Trophoblast cell (in vitro differentiated cells and primary cell): ENCODE data around the gene OR5P2.
"Not testable (repeated sequence)": the region's sequence is repeated elsewhere in the genome, so short reads cannot be mapped to it uniquely, and the experiment has no call there.

Experiments used
- DNase-seq, 2 donors: peaks; one replicate each; pipeline ENCODE4 v3.0.0-alpha.2; 2016
- H2AFZ ChIP-seq: 2 replicates; pipeline ENCODE4 v1.6.1; 2013; ENCODE audit warnings: low read length, moderate library complexity, mild to moderate bottlenecking; ENCODE audit not compliant: insufficient read depth, poor library complexity
- H2AK5ac ChIP-seq: 2 replicates; pipeline ENCODE4 v1.6.1; 2013; ENCODE audit warnings: mild to moderate bottlenecking, low read length
- H2BK120ac ChIP-seq: 2 replicates; pipeline ENCODE4 v1.6.1; 2013; ENCODE audit warnings: low read length, mild to moderate bottlenecking, moderate library complexity; ENCODE audit not compliant: insufficient read depth, poor library complexity
- H2BK12ac ChIP-seq: 2 replicates; pipeline ENCODE4 v1.6.1; 2013; ENCODE audit warnings: mild to moderate bottlenecking, low read length, moderate library complexity
- H2BK5ac ChIP-seq: 2 replicates; pipeline ENCODE4 v1.6.1; 2013; ENCODE audit warnings: low read length, low read depth, moderate library complexity, mild to moderate bottlenecking; ENCODE audit not compliant: poor library complexity
- H3K14ac ChIP-seq: 2 replicates; pipeline ENCODE4 v1.6.1; 2013; ENCODE audit warnings: mild to moderate bottlenecking, low read length
- H3K18ac ChIP-seq: 2 replicates; pipeline ENCODE4 v1.6.1; 2013; ENCODE audit warnings: mild to moderate bottlenecking, low read length
- H3K23ac ChIP-seq: 2 replicates; pipeline ENCODE4 v1.6.1; 2013; ENCODE audit warnings: low read length
- H3K27ac ChIP-seq: 2 replicates; pipeline ENCODE4 v1.5.1; 2013; ENCODE audit warnings: low read depth, mild to moderate bottlenecking, inconsistent platforms, low read length, moderate library complexity
- H3K27me3 ChIP-seq: 2 replicates; pipeline ENCODE4 v1.6.1; 2013; ENCODE audit warnings: inconsistent platforms, mild to moderate bottlenecking, low read length, moderate library complexity; ENCODE audit not compliant: insufficient read depth
- H3K36me3 ChIP-seq, 2 experiments: 1 replicate in 1 of 2; 2 replicates in 1 of 2; pipeline ENCODE4 v1.6.1; 2013; ENCODE audit warnings: low read length in 2 of 2, mild to moderate bottlenecking in 2 of 2, moderate library complexity in 1 of 2; ENCODE audit not compliant: insufficient read depth in 2 of 2, control insufficient read depth in 1 of 2
- H3K4ac ChIP-seq: 2 replicates; pipeline ENCODE4 v1.6.1; 2013; ENCODE audit warnings: low read depth, mild to moderate bottlenecking, low read length, moderate library complexity
- H3K4me1 ChIP-seq, 2 experiments: 1 replicate in 1 of 2; 2 replicates in 1 of 2; pipeline ENCODE4 v1.6.1; 2013; ENCODE audit warnings: low read length in 2 of 2, mild to moderate bottlenecking in 2 of 2, moderate library complexity in 1 of 2; ENCODE audit not compliant: insufficient read depth in 2 of 2, control insufficient read depth in 1 of 2
- H3K4me2 ChIP-seq: 2 replicates; pipeline ENCODE4 v1.6.1; 2013; ENCODE audit warnings: inconsistent platforms, mild to moderate bottlenecking, low read length, moderate library complexity
- H3K4me3 ChIP-seq: 2 replicates; pipeline ENCODE4 v1.5.1; 2013; ENCODE audit warnings: mild to moderate bottlenecking, low read depth, low read length, inconsistent platforms
- H3K79me1 ChIP-seq: one replicate; pipeline ENCODE4 v1.6.1; 2013; ENCODE audit warnings: low read length
- H3K79me2 ChIP-seq: 2 replicates; pipeline ENCODE4 v1.6.1; 2013; ENCODE audit warnings: low read length, mild to moderate bottlenecking; ENCODE audit not compliant: control insufficient read depth, insufficient read depth, poor library complexity
- H3K9ac ChIP-seq: 2 replicates; pipeline ENCODE4 v1.6.1; 2013; ENCODE audit warnings: mild to moderate bottlenecking, low read length
- H3K9me3 ChIP-seq: 2 replicates; pipeline ENCODE4 v1.6.1; 2013; ENCODE audit warnings: low read depth, mild to moderate bottlenecking, control low read depth, inconsistent platforms, low read length; ENCODE audit not compliant: insufficient read depth
- H4K12ac ChIP-seq: 2 replicates; pipeline ENCODE4 v1.6.1; 2013; ENCODE audit warnings: low read depth, mild to moderate bottlenecking, low read length, moderate library complexity
- H4K8ac ChIP-seq: 2 replicates; pipeline ENCODE4 v1.6.1; 2013; ENCODE audit warnings: low read depth, mild to moderate bottlenecking, low read length, moderate library complexity
- H4K91ac ChIP-seq: one replicate; pipeline ENCODE4 v1.6.1; 2013; ENCODE audit warnings: low read depth, mild to moderate bottlenecking, low read length, moderate library complexity
- WGBS: extraction: QIAGEN DNeasy Blood & Tissue Kit; methylation state at CpG from one replicate; pipeline ENCODE4 v1.1.7; 2013; ENCODE audit warnings: missing lambda C conversion rate; ENCODE audit not compliant: insufficient read length, insufficient coverage; ENCODE audit errors: extremely low coverage; 5-methylcytosine and 5-hydroxymethylcytosine counted together

The OR5P2 gene

DNA sequence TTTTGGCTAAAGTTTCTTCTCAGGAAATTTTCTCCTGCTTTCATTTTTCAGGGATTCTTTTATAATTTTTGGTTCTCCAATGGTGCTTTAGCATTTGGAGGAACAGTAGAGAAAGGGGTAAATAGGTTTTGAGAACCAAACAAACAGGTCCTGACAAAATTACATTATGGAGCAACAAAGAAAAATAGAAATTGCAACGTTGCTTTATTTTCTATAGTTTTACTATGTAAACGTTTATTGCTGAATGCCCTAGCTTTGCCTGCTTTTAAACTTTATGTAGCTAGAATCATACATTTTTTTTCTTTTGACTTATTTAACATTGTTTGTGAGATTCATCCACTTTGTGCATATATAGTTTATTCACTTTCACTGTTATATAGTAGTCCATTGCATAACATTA, 43.8 kb upstream of the OR5P2 start:
- Histone ChIP-seq H3K4me3 (no peak overlapping the region), H2BK120ac (no peak overlapping the region), H2BK5ac (no peak overlapping the region), H3K27me3 (no peaks in the 10 kb centered on the region), H2BK12ac (no peak overlapping the region), H3K9me3 (no peaks in the 10 kb centered on the region), H3K4me2 (no peak overlapping the region), H2AFZ (no peak overlapping the region), H3K9ac (no peak overlapping the region), H3K18ac (no peak overlapping the region), H4K91ac (no peak overlapping the region), H4K8ac (no peak overlapping the region), H4K12ac (no peak overlapping the region), H3K79me2 (no peaks in the 10 kb centered on the region), H3K14ac (no peak overlapping the region), H3K27ac (no peak overlapping the region), H2AK5ac (no peak overlapping the region), H3K4ac (no peak overlapping the region), H3K79me1 (no peaks in the 10 kb centered on the region), H3K4me1 (peaks cover 0 to 3% of the 10 kb centered on the region in 2 experiments), H3K23ac (no peak overlapping the region), H3K36me3 (no peaks in the 10 kb centered on the region)
- WGBS, result no CpG with 5 or more reads among the region's 2 CpGs
- no peak for DNase-seq

DNA sequence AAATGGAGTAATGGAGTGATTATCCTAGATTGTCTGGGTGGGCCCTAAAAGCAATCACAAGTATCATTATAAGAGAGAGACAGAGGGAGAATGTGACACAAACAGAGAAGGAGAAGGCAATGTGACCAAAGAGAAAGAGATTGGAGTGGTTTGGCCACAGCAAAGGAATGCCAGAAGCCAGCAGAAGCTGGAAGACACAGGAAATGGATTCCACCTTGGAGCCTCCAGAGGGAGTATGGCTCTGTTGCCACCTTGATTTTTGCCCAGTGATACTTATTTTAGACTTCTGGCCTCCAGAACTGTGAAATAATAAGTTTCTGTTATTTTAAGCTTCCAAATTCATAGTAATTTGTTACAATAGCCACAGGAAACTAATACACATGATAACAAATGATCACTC, 36.8 kb upstream of the OR5P2 start:
- H3K9ac ChIP-seq, result no peak overlapping the region
- no peak overlapping the region for H3K4me2 ChIP-seq
- no peak overlapping the region for H3K4ac ChIP-seq
- no peak overlapping the region for H2AFZ ChIP-seq
- DNase-seq, result no peak
- no peak overlapping the region for H2BK12ac ChIP-seq
- H3K79me1 ChIP-seq, result no peaks in the 10 kb centered on the region
- no peak overlapping the region for H2BK120ac ChIP-seq
- H4K8ac ChIP-seq, result no peak overlapping the region
- H3K79me2 ChIP-seq, result no peaks in the 10 kb centered on the region
- no peak overlapping the region for H2BK5ac ChIP-seq
- no peaks in the 10 kb centered on the region for H3K4me1 ChIP-seq
- no peak overlapping the region for H3K18ac ChIP-seq
- no peak overlapping the region for H2AK5ac ChIP-seq
- no peak overlapping the region for H3K14ac ChIP-seq
- no peak overlapping the region for H3K23ac ChIP-seq
- no peaks in the 10 kb centered on the region for H3K9me3 ChIP-seq
- no peaks in the 10 kb centered on the region for H3K27me3 ChIP-seq
- H4K12ac ChIP-seq, result no peak overlapping the region
- H3K27ac ChIP-seq, result no peak overlapping the region
- no peak overlapping the region for H3K4me3 ChIP-seq
- no peak overlapping the region for H4K91ac ChIP-seq
- no peaks in the 10 kb centered on the region for H3K36me3 ChIP-seq

DNA sequence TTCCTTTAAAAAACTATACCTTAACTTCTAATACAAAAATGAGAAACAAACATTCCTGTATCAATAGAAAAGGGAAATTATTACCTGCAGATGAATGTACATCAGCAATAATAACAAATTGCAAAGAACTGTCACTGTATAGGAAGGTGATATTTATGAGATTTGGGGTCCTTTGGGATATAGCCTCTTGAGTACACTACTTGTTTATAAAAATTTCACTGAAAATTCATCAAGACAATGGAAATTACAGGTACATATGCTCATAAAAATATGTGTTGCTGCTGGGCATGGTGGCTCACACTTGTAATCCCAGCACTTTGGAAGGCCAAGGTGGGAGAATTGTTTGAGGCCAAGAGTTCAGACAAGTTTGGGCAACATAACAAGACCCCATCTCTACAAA, 34.0 kb upstream of the OR5P2 start, which contains the start of gene OR5P3:
Gene OR5P3, minus strand, starts transcription at position 101 of the 400 bp plus-strand sequence.
- Histone ChIP-seq H4K12ac (no peak within 1 kb of the TSS), H3K9me3 (no peaks in the 10 kb centered on the region), H2BK120ac (no peak within 1 kb of the TSS), H3K79me1 (no peaks in the 10 kb centered on the region), H4K8ac (no peak within 1 kb of the TSS), H2AFZ (no peak within 1 kb of the TSS), H3K4me1 (no peaks in the 10 kb centered on the region), H3K4me2 (no peak within 1 kb of the TSS), H3K27ac (no peak within 1 kb of the TSS), H3K4ac (no peak within 1 kb of the TSS), H3K23ac (no peak within 1 kb of the TSS), H2BK12ac (no peak within 1 kb of the TSS), H3K14ac (no peak within 1 kb of the TSS), H3K79me2 (no peaks in the 10 kb centered on the region), H3K9ac (no peak within 1 kb of the TSS), H2BK5ac (no peak within 1 kb of the TSS), H3K4me3 (no peak within 1 kb of the TSS), H4K91ac (no peak within 1 kb of the TSS), H3K36me3 (no peaks in the 10 kb centered on the region), H3K27me3 (no peaks in the 10 kb centered on the region), H3K18ac (no peak within 1 kb of the TSS), H2AK5ac (no peak within 1 kb of the TSS)
- DNase-seq, result no peak

DNA sequence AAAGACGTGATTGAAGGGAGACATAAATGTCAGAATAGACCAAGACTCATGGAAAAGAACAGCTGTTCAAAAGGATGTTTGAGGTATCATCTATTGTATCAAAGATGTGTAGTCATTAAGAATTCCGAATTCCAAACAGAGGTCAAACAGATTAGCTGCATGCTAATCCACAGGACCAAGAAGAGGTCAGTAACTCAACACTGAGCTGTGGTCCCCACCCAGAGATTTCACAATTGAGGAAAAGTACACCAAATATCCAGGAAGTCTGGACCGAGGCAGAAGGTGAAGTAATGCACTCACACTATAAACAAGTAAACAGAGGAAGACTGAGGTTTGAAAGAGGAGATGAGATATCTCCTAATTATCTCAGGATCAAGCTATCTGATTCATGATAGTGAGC, 29.6 kb upstream of the OR5P2 start:
- no peak overlapping the region for H4K12ac ChIP-seq
- H2BK5ac ChIP-seq, result no peak overlapping the region
- H3K14ac ChIP-seq, result no peak overlapping the region
- no peak overlapping the region for H2BK12ac ChIP-seq
- no CpG with 5 or more reads among the region's 3 CpGs for WGBS
- no peak overlapping the region for H3K4ac ChIP-seq
- no peak overlapping the region for H2AK5ac ChIP-seq
- H3K23ac ChIP-seq, result no peak overlapping the region
- H3K4me3 ChIP-seq, result no peak overlapping the region
- H3K27ac ChIP-seq, result no peak overlapping the region
- DNase-seq, result peak in 1 of 2 donors; percentile 3
- no peak overlapping the region for H2AFZ ChIP-seq
- no peak overlapping the region for H3K4me2 ChIP-seq
- H4K8ac ChIP-seq, result no peak overlapping the region
- H3K79me1 ChIP-seq, result no peaks in the 10 kb centered on the region
- H2BK120ac ChIP-seq, result no peak overlapping the region
- H3K18ac ChIP-seq, result no peak overlapping the region
- H3K4me1 ChIP-seq, result no peaks in the 10 kb centered on the region
- H3K9ac ChIP-seq, result no peak overlapping the region
- H3K27me3 ChIP-seq, result no peaks in the 10 kb centered on the region
- H3K79me2 ChIP-seq, result no peaks in the 10 kb centered on the region
- peaks cover 0 to 2% of the 10 kb centered on the region in 2 experiments for H3K36me3 ChIP-seq
- no peak overlapping the region for H4K91ac ChIP-seq
- H3K9me3 ChIP-seq, result no peaks in the 10 kb centered on the region

DNA sequence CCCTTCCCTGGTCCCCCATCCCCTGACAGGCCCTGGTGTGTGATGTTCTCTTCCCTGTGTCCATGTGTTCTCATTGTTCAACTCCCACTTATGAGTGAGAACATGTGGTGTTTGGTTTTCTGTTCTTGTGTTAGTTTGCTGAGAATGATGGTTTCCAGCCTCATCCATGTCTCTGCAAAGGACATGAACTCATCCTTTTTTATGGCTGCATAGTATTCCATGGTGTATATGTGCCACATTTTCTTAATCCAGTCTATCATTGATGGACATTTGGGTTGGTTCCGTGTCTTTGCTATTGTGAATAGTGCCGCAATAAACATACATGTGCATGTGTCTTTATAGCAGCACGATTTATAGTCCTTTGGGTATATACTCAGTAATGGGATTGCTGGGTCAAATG, 23.7 kb upstream of the OR5P2 start:
- not testable (repeated sequence) for H3K4me2 ChIP-seq, H2AFZ ChIP-seq, H3K9me3 ChIP-seq, H3K4me3 ChIP-seq, H3K18ac ChIP-seq, H3K27ac ChIP-seq, H2BK12ac ChIP-seq, H3K23ac ChIP-seq, H4K8ac ChIP-seq, H3K79me1 ChIP-seq, H3K36me3 ChIP-seq, H3K4me1 ChIP-seq, H4K91ac ChIP-seq, DNase-seq, H3K79me2 ChIP-seq, H3K14ac ChIP-seq, H4K12ac ChIP-seq, H2AK5ac ChIP-seq, H3K9ac ChIP-seq, H3K4ac ChIP-seq, H2BK5ac ChIP-seq, H2BK120ac ChIP-seq, H3K27me3 ChIP-seq
- WGBS, result no CpG with 5 or more reads among the region's 3 CpGs
